ENCODE results near the gene FDCSP.

Gene FDCSP

DNA sequence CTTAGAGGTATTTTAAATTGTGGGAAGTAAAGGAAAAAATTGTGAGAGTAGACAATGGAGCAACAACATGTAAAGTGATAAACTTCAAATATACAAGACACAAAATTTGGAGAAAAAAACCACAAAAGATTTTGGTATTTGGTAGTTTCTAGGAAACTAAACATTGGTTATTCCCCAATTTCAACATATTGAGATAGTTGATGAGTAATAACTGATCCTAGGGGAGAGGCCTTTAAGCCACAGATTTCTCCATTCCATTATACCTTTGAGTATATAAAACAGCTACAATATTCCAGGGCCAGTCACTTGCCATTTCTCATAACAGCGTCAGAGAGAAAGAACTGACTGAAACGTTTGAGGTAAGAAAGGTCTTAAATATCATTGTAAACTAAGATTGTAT is at the start of gene FDCSP:
TSS of gene FDCSP (plus strand) at position 301 of the 400 bp plus-strand sequence. CDS start 5,071 bp downstream, outside the sequence.
- TF ChIP-seq, protein P1, sequence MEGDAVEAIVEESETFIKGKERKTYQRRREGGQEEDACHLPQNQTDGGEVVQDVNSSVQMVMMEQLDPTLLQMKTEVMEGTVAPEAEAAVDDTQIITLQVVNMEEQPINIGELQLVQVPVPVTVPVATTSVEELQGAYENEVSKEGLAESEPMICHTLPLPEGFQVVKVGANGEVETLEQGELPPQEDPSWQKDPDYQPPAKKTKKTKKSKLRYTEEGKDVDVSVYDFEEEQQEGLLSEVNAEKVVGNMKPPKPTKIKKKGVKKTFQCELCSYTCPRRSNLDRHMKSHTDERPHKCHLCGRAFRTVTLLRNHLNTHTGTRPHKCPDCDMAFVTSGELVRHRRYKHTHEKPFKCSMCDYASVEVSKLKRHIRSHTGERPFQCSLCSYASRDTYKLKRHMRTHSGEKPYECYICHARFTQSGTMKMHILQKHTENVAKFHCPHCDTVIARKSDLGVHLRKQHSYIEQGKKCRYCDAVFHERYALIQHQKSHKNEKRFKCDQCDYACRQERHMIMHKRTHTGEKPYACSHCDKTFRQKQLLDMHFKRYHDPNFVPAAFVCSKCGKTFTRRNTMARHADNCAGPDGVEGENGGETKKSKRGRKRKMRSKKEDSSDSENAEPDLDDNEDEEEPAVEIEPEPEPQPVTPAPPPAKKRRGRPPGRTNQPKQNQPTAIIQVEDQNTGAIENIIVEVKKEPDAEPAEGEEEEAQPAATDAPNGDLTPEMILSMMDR (IDR thresholded peaks at IDR 0.05), result no peak

DNA sequence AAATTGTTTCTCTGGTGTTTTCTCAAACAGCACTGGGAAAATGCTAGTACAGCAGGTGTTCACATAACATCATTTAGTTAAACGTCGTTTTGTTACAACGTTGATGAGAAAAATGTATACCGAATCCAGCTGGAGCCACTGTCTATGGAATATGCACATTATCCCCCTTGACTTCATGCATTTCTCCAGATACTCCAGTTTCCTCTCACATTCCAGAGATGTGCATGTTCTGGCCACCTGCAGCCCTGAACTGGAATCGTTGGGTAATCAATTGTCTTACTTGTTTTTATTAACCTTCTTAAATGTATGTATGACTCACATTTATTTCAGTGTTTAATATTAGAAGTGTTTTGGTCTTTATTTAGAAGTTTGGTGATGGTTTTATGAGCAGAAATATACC is 48.8 kb upstream of the FDCSP start:
- TF ChIP-seq, protein P1 (IDR thresholded peaks at IDR 0.05), result no peak

- TF ChIP-seq, protein P1 (IDR thresholded peaks at IDR 0.05), result no peak
Measured at GRCh38 chr4:70178075-70178660, 47.8 kb upstream of the FDCSP start.

GRCh38 chr4:70179811-70180210 is 46.1 kb upstream of the FDCSP start:
- TF ChIP-seq, protein P1 (IDR thresholded peaks at IDR 0.05), result no peak

GRCh38 chr4:70181864-70182263 is 44.1 kb upstream of the FDCSP start:
- TF ChIP-seq, protein P1 (IDR thresholded peaks at IDR 0.05), result no peak

DNA sequence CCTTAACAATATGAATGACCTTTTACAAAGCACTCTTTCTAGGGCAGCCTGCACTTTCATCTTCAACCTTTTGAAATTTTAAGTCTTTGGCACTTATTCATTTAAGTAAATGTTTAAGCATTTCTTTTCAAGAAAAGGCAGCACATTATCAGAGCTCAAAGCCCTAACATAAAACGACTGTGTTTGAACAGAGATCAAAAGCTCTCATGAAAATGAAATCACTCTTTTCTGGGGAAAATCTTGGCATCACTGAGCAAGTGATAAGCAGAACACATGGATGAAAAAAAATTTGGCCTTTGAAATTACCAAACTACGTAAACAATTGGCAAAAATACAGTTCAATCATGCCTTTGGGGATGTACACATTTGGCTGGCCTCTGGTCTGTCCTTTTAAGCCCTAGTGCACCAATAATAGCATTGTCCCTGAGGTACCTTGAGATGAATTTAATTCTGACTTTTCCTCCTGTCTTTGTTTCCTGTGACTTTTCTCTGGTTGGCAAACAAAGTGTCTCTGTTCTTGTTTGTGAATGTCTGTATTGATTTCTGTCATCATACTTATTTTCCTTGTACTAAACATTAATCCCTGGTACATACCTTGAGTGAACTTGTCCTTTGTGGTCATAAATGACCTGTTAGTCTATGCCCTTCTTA is 43.3 kb upstream of the FDCSP start:
- TF ChIP-seq, protein P1 (IDR thresholded peaks at IDR 0.05), result no peak

DNA sequence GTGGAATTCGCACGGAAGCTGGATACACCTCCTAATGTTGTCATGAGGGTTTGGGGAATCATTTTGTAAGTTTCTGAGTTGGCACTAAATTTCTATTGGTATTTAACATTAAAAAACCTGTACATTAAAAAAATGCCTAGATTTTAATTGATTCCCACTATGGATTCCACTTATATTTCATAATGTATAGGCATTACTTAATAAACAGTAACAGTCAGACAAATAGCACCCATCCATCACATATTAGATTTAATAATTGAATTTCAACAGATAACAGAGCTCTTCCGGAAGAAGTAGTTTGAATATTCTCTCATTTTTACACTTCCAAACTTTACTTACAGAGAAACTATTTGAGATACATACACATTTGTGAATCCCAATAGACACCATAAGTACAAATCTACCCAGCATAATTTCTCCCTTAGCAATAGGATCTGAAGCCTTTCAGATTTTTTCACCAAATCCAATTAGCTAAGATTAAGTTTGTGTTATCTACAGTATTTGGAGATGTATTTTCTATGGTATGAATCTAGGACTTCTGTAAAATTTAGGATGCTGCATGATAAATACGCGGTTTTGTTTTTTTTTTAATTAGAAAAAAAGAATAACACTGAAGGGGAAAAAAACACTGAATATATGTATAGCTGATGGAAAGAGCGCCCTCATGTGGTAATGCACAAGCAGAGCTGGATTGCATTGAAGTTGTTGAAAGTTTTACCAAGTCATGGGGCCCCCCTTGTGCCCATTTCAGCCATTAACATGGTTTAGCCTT is 42.6 kb upstream of the FDCSP start:
- TF ChIP-seq, protein P1 (IDR thresholded peaks at IDR 0.05), result peak; percentile 93
